Astrocyte of the spinal cord (primary cell): Measurements from ENCODE around the gene MOV10L1.
A peak's percentile ranks its signal among the peaks of the same experiment; 100 is the strongest.

Source experiments
- DNase-seq: peaks from one replicate; pipeline ENCODE4 v3.0.0; 2011; ENCODE audit warnings: low read depth, low spot score
- H3K4me3 ChIP-seq: 2 replicates; pipeline ENCODE4 v1.5.1; 2011; ENCODE audit warnings: low read depth, mild to moderate bottlenecking, low read length, moderate library complexity
- in situ Hi-C: cut with HindIII; loops from 2 replicates; pipeline ENCODE4 v1.10.0; 2017; ENCODE audit warnings: low sequenced_read_pairs
- TF ChIP-seq, protein P1 (sequence below): IDR thresholded peaks from 2 replicates; pipeline ENCODE4 v1.5.1; 2012; ENCODE audit warnings: low read depth, mild to moderate bottlenecking, low read length, inconsistent platforms

MOV10L1 gene

DNA sequence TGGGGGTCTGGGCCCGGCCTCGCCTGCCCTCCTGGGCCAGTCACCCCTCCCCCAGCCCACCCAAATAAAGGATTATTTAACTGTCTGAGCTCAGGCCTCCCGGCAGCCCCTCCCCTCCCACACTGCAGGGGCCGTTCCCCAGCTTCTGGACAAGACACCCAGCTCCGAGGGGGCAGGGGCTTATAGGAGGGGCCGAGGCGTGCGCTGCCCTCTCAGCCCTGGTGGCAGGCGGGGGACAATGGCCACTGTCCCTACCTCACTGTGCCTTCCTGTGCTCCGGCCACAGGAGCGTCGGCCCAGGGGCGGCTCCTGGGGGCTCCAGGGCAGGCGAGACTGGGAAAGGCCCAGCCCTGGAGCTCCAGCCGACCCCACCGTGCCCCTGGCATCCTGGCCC is 108.8 kb downstream of the MOV10L1 start:
- TF ChIP-seq, protein P1, sequence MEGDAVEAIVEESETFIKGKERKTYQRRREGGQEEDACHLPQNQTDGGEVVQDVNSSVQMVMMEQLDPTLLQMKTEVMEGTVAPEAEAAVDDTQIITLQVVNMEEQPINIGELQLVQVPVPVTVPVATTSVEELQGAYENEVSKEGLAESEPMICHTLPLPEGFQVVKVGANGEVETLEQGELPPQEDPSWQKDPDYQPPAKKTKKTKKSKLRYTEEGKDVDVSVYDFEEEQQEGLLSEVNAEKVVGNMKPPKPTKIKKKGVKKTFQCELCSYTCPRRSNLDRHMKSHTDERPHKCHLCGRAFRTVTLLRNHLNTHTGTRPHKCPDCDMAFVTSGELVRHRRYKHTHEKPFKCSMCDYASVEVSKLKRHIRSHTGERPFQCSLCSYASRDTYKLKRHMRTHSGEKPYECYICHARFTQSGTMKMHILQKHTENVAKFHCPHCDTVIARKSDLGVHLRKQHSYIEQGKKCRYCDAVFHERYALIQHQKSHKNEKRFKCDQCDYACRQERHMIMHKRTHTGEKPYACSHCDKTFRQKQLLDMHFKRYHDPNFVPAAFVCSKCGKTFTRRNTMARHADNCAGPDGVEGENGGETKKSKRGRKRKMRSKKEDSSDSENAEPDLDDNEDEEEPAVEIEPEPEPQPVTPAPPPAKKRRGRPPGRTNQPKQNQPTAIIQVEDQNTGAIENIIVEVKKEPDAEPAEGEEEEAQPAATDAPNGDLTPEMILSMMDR = no peak
- H3K4me3 ChIP-seq = no peak overlapping the region
- in situ Hi-C loops = no loop called here
- no peak for DNase-seq

- H3K4me3 ChIP-seq = no peak overlapping the region
Observed at GRCh38 chr22:50199251-50199721, 109.5 kb downstream of the MOV10L1 start.

DNA sequence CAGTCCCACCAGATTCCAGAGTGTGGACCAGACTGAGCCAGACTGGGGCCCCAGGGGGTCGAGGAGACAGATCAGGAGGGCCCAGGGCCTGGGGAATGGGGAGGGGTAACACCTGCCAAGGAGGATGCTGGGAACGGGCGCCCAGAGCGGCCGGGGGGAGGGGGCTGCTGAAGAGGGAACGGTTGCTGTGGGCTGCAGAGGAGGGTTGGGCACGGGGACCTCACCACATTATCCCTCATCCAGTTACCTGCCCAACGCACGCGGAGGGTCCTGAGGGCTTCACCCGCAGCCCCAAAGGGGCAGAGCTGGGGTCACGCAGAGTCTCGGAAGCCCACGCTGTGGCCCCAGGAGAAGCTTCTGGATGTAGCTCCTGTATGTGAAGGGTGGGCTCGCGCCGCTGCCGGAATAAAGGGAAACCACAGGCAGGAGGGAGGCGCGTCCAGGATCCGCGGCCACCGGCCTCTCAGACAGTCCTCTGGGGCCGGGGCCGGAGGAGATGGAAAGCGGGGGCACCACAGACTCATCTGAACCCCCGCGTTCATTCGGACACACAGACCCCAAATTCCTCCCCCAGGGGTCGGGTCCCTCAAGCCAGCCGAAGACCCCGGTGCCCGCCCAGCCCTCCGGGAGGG is 110.1 kb downstream of the MOV10L1 start:
- in situ Hi-C loops = no loop called here
- TF ChIP-seq, protein P1 = no peak
- H3K4me3 ChIP-seq = peak overlapping the region; percentile 64
- DNase-seq = no peak

More at GRCh38 chr22:50199251-50199721, 109.5 kb downstream of the MOV10L1 start:
- in situ Hi-C loops = no loop called here
- no peak for DNase-seq
- TF ChIP-seq, protein P1 = no peak

- in situ Hi-C loops = no loop called here
Observed at GRCh38 chr22:50200461-50201190, 110.8 kb downstream of the MOV10L1 start, which contains the start of gene SELENOO. Gene SELENOO (plus strand): TSS chr22:50201011. CDS start chr22:50201037, 26 bp downstream.

DNA sequence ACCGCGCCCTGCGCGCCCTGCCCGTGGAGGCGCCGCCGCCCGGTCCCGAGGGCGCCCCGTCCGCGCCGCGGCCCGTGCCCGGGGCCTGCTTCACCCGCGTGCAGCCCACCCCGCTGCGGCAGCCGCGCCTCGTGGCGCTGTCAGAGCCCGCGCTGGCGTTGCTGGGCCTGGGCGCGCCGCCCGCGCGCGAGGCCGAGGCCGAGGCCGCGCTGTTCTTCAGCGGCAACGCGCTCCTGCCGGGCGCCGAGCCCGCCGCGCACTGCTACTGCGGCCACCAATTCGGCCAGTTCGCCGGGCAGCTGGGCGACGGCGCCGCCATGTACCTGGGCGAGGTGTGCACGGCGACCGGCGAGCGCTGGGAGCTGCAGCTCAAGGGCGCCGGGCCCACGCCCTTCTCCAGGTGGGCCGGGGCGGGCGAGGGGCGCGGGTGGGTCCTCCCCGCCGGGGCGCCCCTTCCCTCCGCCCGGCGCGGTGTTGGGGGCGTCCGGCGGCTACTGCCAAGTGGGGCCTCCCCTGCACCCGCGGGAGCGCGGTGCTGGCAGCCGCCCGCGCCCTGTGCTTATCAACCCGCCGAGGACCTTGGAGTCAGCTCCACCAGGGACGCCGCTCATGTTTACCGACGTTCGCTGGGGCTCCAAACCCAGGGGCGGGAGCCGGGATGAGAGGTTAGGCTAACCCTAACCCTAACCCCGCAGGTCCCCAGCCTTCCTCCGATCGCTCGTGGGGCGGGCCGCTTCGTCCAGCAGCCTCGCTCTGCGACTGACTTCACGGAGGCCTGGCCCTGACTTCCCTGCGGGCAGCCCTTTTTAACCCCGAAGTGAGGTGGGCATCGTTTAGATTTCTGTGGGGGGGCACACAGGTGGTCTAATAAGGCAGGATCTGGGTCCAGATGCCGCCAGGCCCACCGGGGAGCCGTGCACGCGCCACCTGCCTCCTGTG is 111.7 kb downstream of the MOV10L1 start:
- peak overlapping the region; percentile 64 for H3K4me3 ChIP-seq
- in situ Hi-C loops = no loop called here
- no peak for DNase-seq
- TF ChIP-seq, protein P1 = peak; percentile 5

More at GRCh38 chr22:50200461-50201190, 110.8 kb downstream of the MOV10L1 start, which contains the start of gene SELENOO:
- peak within 1 kb of the TSS; percentile 64 for H3K4me3 ChIP-seq
- DNase-seq = peak; percentile 87
- TF ChIP-seq, protein P1 = no peak

DNA sequence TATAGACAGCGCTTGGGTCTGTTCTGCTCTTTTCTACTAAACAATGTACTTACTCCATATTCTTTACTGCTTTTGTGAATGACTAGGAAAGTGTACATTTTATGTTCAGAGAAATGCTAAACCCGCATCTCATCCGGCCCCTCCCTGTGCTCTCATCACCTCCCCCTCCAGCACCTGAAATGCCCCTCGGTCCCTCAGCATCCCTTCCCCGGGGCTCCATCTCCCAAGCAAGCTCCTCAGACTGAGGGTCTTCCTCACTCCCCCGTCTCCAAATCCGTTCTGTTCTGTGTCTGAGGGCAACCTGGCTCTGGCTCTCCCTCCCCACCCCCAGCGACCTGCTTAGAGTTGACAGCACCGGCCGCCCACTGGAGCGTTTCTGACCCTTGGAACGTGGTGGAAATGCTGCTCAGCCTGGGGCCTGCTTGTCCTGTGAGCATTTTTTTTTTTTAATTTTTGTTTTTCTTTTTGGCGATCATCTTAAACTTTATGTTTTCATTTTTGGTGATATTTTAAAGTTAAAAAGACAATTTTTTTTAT is 112.4 kb downstream of the MOV10L1 start:
- in situ Hi-C loops = no loop called here
- TF ChIP-seq, protein P1 = no peak
- peak overlapping the region; percentile 64 for H3K4me3 ChIP-seq
- no peak for DNase-seq
